ENCODE measurements around the gene ACOX2.

DNA sequence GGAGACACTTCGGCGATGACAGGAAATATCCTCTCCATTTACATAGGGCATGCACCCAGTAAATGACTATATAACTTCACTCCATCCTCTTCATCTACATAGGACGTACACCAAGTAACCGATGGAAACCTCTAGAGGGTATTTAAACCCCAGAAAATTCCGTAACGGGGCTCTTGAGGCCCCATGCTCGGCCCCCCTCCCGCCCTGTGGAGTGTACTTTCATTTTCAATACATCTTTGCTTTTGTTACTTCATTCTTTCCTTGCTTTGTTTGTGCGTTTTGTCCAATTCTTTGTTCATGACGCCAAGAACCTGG is 47.7 kb upstream of the ACOX2 start:
- TF ChIP-seq, protein P1, sequence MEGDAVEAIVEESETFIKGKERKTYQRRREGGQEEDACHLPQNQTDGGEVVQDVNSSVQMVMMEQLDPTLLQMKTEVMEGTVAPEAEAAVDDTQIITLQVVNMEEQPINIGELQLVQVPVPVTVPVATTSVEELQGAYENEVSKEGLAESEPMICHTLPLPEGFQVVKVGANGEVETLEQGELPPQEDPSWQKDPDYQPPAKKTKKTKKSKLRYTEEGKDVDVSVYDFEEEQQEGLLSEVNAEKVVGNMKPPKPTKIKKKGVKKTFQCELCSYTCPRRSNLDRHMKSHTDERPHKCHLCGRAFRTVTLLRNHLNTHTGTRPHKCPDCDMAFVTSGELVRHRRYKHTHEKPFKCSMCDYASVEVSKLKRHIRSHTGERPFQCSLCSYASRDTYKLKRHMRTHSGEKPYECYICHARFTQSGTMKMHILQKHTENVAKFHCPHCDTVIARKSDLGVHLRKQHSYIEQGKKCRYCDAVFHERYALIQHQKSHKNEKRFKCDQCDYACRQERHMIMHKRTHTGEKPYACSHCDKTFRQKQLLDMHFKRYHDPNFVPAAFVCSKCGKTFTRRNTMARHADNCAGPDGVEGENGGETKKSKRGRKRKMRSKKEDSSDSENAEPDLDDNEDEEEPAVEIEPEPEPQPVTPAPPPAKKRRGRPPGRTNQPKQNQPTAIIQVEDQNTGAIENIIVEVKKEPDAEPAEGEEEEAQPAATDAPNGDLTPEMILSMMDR (IDR thresholded peaks at IDR 0.05): no peak
- TF ChIP-seq POLR2A (IDR thresholded peaks at IDR 0.05) (no peak), EP300 (IDR thresholded peaks at IDR 0.05) (no peak)
